GM12891 (cell line): ENCODE measurements around the gene MAP7D1.
A peak's percentile ranks its signal among the peaks of the same experiment; 100 is the strongest.
"Not testable (repeated sequence)": the region's sequence is repeated elsewhere in the genome, so short reads cannot be mapped to it uniquely, and the experiment has no call there.

ENCODE experiments used
- DNase-seq: peaks from one replicate; pipeline ENCODE4 v3.0.0; 2011; ENCODE audit warnings: low spot score; ENCODE audit not compliant: insufficient read length
- FAIRE-seq: peaks from 2 replicates; lab custom pipeline; 2011; peaks lifted over from hg19 to GRCh38; lab: Jason Lieb, UNC
- PAX5 ChIP-seq: IDR thresholded peaks from 2 replicates; pipeline ENCODE4 v1.6.1; 2011; ENCODE audit warnings: low read length, moderate library complexity, mild to moderate bottlenecking; ENCODE audit not compliant: insufficient read depth, severe bottlenecking
- POLR2A ChIP-seq: IDR thresholded peaks from 2 replicates; pipeline ENCODE4 v1.6.1; 2011; ENCODE audit warnings: low read depth, low read length, control low read depth
- POLR2AphosphoS5 ChIP-seq: IDR thresholded peaks from 2 replicates; pipeline ENCODE4 v1.6.1; 2011; ENCODE audit warnings: low read depth, low read length, control low read depth
- POU2F2 ChIP-seq: IDR thresholded peaks from 2 replicates; pipeline ENCODE4 v1.6.1; 2011; ENCODE audit warnings: low read depth, mild to moderate bottlenecking, control low read depth, low read length, moderate library complexity
- SPI1 ChIP-seq: IDR thresholded peaks from 2 replicates; pipeline ENCODE4 v1.6.1; 2011; ENCODE audit warnings: low read depth, low read length, control low read depth
- TAF1 ChIP-seq: IDR thresholded peaks from 2 replicates; pipeline ENCODE4 v1.6.1; 2011; ENCODE audit warnings: low read depth, low read length, control low read depth

Gene MAP7D1

DNA sequence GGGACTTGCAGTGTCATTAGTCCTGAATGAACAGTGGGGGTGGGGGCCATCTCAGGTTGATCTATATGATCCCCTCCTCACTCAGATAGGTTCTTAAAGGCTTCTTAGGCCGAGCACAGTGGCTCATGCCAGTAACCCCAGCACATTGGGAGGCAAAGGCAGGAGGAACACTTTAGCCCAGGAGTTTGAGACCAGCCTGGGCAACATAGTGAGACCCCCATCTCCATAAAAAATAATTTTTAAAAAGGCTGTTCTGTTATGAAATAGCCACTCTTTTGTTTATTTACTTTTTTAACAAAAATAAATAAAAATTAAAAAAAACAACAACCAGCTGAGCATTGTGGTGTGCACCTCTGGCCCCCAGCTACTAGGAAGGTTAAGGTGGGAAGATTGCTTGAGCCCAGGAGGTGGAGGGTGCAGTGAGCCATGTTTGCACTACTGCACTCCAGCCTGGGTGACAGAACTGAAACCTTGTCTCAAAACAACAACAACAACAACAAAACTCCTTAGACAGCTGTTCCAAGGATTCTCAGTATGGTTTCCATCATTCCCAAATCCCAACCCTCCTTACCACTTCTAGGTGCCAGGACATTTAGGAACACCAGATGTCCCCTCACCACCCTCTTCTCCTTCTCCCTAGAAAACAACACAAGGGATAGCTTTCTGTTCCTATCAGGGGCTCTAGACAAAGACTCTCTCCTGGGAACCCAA is 4.7 kb upstream of the MAP7D1 start:
- TF ChIP-seq POLR2AphosphoS5 (no peak), PAX5 (no peak), POLR2A (no peak), SPI1 (no peak), TAF1 (no peak), POU2F2 (no peak)
- DNase-seq = no peak
- FAIRE-seq = peak; percentile 9

DNA sequence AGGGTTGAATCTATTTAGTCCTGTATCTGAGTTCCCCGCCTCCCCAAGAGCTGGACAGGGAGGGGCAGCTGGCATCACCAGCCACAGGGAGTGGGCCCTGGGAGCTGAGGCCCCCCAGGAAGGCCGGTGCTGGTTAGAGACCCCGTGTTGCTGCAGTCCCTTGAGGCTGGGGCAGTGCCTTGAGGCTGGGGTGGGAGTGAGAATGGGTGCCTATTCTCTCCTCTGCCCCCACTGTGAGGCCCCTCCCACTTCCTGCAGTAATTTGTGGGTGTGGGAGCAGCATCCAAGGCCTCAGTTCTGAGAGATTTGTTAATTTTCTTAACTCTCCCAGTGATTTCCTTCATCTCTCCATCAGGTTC is 4.1 kb upstream of the MAP7D1 start:
- DNase-seq (no peak), FAIRE-seq (peak; percentile 26)
- TF ChIP-seq SPI1 = no peak
- no peak for TF ChIP-seq POLR2AphosphoS5
- TF ChIP-seq POU2F2 = no peak
- no peak for TF ChIP-seq PAX5
- no peak for TF ChIP-seq TAF1
- TF ChIP-seq POLR2A = no peak

DNA sequence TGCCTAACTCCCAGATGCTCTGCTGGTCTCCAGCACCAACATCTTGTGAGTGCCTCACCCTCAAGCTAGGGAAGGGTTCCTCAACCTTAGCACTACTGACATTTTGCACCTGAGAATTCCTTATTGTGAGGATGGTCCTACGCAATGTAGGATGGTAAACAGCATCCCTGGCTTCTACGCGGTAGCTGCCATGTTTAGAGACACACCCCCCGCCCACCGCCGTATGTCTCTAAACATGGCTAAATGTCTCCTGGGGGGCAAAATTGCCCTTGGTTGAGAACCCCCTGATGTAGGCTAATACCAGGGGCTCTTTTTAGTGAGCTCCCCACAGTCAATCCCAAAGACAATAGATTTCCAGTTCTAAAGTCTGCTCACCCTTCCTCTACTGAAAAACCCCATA is 2.5 kb upstream of the MAP7D1 start:
- FAIRE-seq = no peak
- no peak for TF ChIP-seq SPI1
- no peak for TF ChIP-seq PAX5
- no peak for TF ChIP-seq POLR2AphosphoS5
- TF ChIP-seq POU2F2 = no peak
- no peak for TF ChIP-seq TAF1
- no peak for TF ChIP-seq POLR2A
- DNase-seq = no peak

DNA sequence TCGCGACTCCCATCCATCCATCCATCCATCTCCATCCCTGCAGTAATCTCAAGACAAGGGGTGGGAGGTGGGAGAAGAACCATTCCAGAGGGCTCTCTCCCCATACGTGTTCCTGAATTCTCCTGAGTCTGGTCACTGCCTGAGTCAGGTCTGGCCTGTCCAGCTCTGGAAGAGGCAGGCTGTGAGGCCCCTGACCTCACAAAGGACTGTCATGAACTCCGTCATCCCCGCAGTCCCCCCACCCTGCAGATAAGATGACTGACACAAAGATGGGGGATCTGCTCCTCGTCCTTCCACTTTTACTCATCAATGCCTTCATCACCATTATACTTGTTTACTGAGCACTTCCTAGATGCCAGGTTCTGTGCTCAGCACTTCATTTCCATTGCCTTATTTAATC is 1.6 kb upstream of the MAP7D1 start:
- DNase-seq (no peak), FAIRE-seq (no peak)
- no peak for TF ChIP-seq POU2F2
- no peak for TF ChIP-seq TAF1
- TF ChIP-seq POLR2AphosphoS5 = no peak
- TF ChIP-seq PAX5 = no peak
- no peak for TF ChIP-seq POLR2A

DNA sequence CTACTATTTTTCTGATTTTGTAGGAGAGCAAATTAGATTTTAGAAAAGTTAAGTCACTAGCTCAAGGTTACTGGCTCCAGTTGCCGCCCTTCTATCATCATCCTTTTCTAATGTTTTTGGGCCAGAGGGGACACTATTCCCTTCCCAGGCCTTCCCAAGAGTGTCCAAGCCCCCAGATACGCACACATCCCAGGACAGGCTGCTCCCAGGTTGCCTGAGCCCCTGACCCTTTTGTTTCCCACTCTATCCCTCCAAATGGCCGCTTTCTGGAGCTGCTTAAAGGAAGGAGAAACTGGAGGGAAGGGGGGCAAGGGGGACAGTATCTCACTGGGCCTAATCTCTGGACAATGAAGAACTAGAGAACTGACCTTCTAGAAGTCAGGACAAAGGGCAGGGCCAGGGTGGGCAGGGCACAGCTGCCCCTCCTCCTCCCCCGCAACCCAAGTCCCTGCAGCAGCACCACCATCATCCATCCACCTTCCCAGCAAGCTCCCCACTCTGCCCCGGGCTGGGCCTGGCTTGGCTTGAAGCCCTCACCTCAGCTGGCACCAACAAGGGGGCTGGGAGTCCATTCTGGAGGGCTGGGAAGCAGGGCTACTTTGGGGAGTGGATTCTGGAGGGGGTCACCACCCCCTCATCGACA is 1.1 kb upstream of the MAP7D1 start:
- TF ChIP-seq TAF1 (no peak), POLR2AphosphoS5 (no peak), PAX5 (no peak), POU2F2 (no peak), POLR2A (no peak), SPI1 (no peak)
- DNase-seq (no peak), FAIRE-seq (no peak)

DNA sequence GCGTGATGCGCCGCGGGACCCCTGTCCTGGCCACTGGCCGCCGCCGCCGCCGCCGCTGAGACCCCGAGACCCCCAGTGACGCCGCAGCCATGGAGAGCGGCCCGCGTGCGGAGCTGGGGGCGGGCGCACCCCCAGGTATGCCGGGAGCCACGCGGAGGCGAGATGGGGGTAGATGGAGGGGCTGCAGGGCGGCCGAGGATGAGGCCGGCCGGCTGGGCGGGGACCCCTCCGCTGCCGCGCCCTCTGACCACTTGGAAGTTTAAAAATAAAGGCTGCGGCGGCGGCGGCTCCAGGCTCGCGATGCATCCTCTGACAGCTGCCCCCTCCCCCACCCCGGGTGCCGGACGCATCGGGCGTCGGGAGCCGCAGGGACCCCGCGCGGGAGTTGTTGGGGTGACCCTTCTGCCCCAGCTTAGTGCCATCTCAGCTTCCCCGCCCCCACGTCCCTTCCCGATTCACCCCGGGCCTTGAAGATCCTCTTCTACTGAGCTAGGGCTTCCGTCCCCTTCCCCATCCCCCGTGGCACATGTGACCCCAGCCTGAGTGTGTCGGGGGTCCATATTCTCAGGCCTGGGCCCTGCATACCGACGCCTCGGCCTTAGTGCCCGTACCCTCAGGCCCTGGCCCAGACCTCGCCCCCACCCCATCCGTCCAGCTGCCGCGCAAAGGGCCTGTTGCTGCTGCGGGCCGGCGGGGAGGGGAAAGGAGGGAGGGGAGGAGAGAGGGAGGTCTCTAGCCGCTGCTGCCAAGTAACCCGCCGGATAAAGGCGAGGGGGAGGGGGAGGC is 562 bp downstream of the MAP7D1 start:
- peak; percentile 64 for DNase-seq
- TF ChIP-seq TAF1 (no peak), POLR2AphosphoS5 (no peak; the same call in 1 of the 2 replicates), POU2F2 (no peak), SPI1 (no peak), PAX5 (no peak), POLR2A (no peak)
- peak; percentile 69 for FAIRE-seq

DNA sequence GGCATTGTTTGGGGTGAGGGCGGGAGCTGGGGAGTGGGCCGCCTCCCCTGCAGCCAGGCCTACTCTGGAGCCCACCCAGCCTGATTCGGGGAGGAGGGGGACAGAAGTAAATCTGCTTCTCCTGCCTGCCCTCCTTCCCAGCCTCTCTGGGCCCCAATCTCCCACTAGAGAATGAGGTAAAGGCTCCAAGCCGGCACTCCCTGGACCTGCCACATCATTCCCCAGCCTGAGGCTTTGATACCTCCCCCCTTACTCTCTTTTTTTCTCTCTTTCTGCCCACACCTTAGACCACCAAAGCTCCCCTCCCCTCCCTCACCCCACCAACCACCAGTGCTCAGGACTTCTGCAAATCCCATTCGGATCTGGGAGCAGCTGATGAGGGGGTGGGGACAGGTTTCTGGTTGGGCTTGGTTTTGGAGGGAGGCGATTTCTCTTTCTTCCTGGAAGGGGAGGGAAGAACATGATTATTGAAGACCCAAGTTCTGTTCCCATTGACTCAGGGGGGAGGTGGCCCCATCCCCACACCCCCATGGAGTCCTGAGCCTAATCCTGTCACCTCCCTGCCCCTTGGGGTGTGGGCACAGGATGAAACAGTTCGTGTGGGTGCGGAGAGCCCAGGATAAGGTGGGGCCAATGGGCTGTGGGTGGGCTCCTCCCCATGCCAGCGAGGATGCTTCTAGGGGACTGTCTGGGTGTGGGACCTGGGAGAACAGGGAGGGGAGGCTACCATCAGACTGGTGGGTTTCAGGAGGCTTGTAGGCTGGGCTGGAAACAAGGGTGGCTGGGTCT is 1.3 kb downstream of the MAP7D1 start:
- DNase-seq = no peak
- TF ChIP-seq SPI1 = no peak
- no peak for TF ChIP-seq PAX5
- no peak for TF ChIP-seq TAF1
- no peak for TF ChIP-seq POU2F2
- no peak for TF ChIP-seq POLR2A
- TF ChIP-seq POLR2AphosphoS5 = no peak
- FAIRE-seq = no peak

DNA sequence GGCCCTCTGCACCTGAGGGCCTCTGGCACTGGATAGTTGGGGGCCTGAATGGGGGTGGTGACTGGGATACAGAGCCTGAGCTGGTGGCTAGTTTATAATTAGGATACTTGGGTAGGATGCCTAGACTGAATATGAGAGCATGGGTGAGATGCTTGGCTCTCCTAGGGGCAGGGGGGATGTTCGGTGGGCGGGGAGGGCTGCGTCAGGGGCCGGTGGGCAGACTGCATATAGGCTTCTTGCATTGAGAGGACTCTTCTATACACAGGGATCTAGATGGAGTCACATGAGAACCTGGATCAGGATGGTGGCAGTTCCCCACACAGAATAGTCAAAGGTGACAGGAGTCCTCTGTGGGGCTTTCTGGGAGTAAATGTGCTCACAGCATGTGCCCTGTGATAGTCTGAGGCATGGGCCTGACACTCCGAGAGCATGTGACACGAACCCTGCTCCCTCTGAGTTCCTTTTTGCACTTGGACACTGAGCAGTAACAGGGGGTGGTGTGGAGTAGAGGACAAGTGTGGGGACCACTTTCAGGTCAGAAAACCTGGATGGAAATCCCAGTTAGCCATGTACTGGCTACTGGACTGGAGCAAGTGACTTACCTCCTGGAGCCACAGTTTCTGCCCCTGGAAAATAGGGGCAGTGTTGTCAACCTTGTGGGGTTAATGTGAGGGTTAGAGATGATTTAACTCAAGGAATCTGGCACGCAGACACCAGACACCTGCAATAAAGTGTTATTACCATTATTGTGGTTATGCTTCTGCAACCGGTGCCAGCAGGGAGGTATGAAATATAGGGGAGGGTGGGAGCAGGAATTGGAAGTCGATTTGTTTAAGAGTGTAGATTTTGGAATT is 2.2 kb downstream of the MAP7D1 start:
- DNase-seq (no peak), FAIRE-seq (no peak)
- TF ChIP-seq POLR2A (no peak), POLR2AphosphoS5 (no peak), SPI1 (no peak), POU2F2 (no peak), PAX5 (no peak), TAF1 (no peak)

DNA sequence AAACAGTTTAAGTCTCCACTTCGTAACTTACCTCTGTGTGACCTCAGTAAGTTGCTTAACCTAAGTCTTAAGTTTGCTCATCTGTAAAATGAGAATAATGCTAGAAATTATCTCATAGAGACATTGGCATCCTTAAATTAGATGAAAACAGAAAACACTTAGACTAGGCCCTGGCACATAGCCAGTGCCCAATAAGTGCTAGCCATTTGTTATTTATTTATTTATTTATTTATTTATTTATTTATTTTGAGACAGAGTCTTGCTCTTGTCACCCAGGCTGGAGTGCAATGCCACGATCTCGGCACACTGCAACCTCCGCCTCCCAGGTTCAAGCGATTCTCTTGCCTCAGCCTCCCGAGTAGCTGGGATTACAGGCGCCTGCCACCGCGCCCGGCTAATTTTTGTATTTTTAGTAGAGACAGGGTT is 2.9 kb downstream of the MAP7D1 start:
- not testable (repeated sequence) for DNase-seq, FAIRE-seq
